WTC11 (cell line): ENCODE data around the gene DHX9. TPM values are rescaled to one million over a fixed set of nuclear protein-coding genes. Genes with fewer than 3 reads are reported as not detected.
A peak's percentile ranks its signal among the peaks of the same experiment; 100 is the strongest.

Source experiments
- ATAC-seq: fragments of 200-7000 bp; cut with Tn5 transposase; 2 replicates; pipeline ENCODE4 v1.10.0; 2021; ENCODE audit warnings: mild to moderate bottlenecking, moderate library complexity
- CTCF ChIA-PET: fragments of 300-600 bp; sonication (Branson Sonifier 250); formaldehyde crosslinking; loops from one replicate; lab custom pipeline; 2021; ENCODE audit warnings: antibody characterized with exemption; lab: Charles Lee
- POLR2A ChIA-PET: fragments of 350-600 bp; sonication (Branson Sonifier 250); formaldehyde crosslinking; loops from one replicate; lab custom pipeline; 2021; ENCODE audit warnings: antibody characterized with exemption; lab: Charles Lee
- DNase-seq: peaks from one replicate; pipeline ENCODE4 v3.0.0; 2021; ENCODE audit warnings: low spot score
- H3K27ac Mint-ChIP-seq: 2 replicates; pipeline ENCODE4 v1.8.0; 2021; ENCODE audit warnings: mixed read lengths
- H3K27me3 Mint-ChIP-seq: 2 replicates; pipeline ENCODE4 v1.8.0; 2021; ENCODE audit warnings: low read depth, mild to moderate bottlenecking, moderate library complexity, mixed read lengths
- H3K36me3 Mint-ChIP-seq: 2 replicates; pipeline ENCODE4 v1.8.0; 2021; ENCODE audit warnings: mixed read lengths
- H3K4me1 Mint-ChIP-seq: 2 replicates; pipeline ENCODE4 v1.8.0; 2022; ENCODE audit warnings: mixed read lengths
- H3K4me3 Mint-ChIP-seq: 2 replicates; pipeline ENCODE4 v1.8.0; 2021; ENCODE audit warnings: mild to moderate bottlenecking, moderate library complexity, mixed read lengths
- H3K9me3 Mint-ChIP-seq: 2 replicates; pipeline ENCODE4 v1.8.0; 2021; ENCODE audit warnings: mixed read lengths
- CTCF ChIP-seq: fragments of 200-600 bp; IDR thresholded peaks from 2 replicates; pipeline ENCODE4 v1.8.0; 2022; ENCODE audit warnings: antibody characterized with exemption
- EMX1 ChIP-seq: fragments of 250-450 bp; sonication (Bioruptor Pico); IDR thresholded peaks from 2 replicates; pipeline ENCODE4 v1.8.0; 2021; ENCODE audit warnings: mild to moderate bottlenecking
- HMGA2 ChIP-seq: fragments of 250-450 bp; sonication (Bioruptor Pico); IDR thresholded peaks from 2 replicates; pipeline ENCODE4 v1.4.0; 2021; ENCODE audit warnings: mild to moderate bottlenecking, moderate library complexity
- KAT7 ChIP-seq: sonication (generic); formaldehyde crosslinking; IDR thresholded peaks from 2 replicates; pipeline ENCODE4 v1.8.1; 2023; ENCODE audit warnings: missing genetic modification reagents, mild to moderate bottlenecking, borderline replicate concordance
- NR2C2 ChIP-seq: sonication (generic); formaldehyde crosslinking; IDR thresholded peaks from 2 replicates; pipeline ENCODE4 v1.8.0; 2022; ENCODE audit warnings: mild to moderate bottlenecking, missing genetic modification reagents
- RELA ChIP-seq: sonication (generic); formaldehyde crosslinking; IDR thresholded peaks from 2 replicates; pipeline ENCODE4 v1.8.1; 2022; ENCODE audit warnings: missing genetic modification reagents, mild to moderate bottlenecking, borderline replicate concordance
- TCF7 ChIP-seq: sonication (generic); formaldehyde crosslinking; IDR thresholded peaks from 2 replicates; pipeline ENCODE4 v1.8.0; 2022; ENCODE audit warnings: mild to moderate bottlenecking, low read depth, missing genetic modification reagents, moderate library complexity
- ZBTB21 ChIP-seq: sonication (generic); formaldehyde crosslinking; IDR thresholded peaks from 2 replicates; pipeline ENCODE4 v1.8.1; 2023; ENCODE audit warnings: mild to moderate bottlenecking, missing genetic modification reagents, borderline replicate concordance
- ZNF219 ChIP-seq: sonication (generic); formaldehyde crosslinking; IDR thresholded peaks from 2 replicates; pipeline ENCODE4 v1.8.0; 2023; ENCODE audit warnings: missing genetic modification reagents, mild to moderate bottlenecking, borderline replicate concordance
- ZNF232 ChIP-seq: sonication (generic); formaldehyde crosslinking; IDR thresholded peaks from 2 replicates; pipeline ENCODE4 v1.8.0; 2022; ENCODE audit warnings: mild to moderate bottlenecking, missing genetic modification reagents
- ZNF416 ChIP-seq: fragments of 250-450 bp; sonication (Bioruptor Pico); IDR thresholded peaks from 2 replicates; pipeline ENCODE4 v1.9.0; 2021; ENCODE audit warnings: mild to moderate bottlenecking, inconsistent platforms
- total RNA-seq: library from RNA; stranded (reverse); gene quantifications from 3 replicates; pipeline ENCODE4 v1.2.3, GENCODE V29; 2021
- TF ChIP-seq, protein P1 (sequence below): sonication (generic); formaldehyde crosslinking; IDR thresholded peaks from 2 replicates; pipeline ENCODE4 v1.8.1; 2023; ENCODE audit warnings: mild to moderate bottlenecking, missing genetic modification reagents, moderate library complexity
- TF ChIP-seq, protein P2 (sequence below): sonication (generic); formaldehyde crosslinking; IDR thresholded peaks from 2 replicates; pipeline ENCODE4 v1.8.1; 2023; ENCODE audit warnings: mild to moderate bottlenecking, missing genetic modification reagents, borderline replicate concordance
- TF ChIP-seq, protein P3 (sequence below): fragments of 250-450 bp; sonication (Bioruptor Pico); IDR thresholded peaks from 2 replicates; pipeline ENCODE4 v2.1.2; 2022; ENCODE audit warnings: mild to moderate bottlenecking, moderate library complexity

DHX9 gene
- total RNA-seq, 1 experiment from 2014 or later = 280 TPM

DNA sequence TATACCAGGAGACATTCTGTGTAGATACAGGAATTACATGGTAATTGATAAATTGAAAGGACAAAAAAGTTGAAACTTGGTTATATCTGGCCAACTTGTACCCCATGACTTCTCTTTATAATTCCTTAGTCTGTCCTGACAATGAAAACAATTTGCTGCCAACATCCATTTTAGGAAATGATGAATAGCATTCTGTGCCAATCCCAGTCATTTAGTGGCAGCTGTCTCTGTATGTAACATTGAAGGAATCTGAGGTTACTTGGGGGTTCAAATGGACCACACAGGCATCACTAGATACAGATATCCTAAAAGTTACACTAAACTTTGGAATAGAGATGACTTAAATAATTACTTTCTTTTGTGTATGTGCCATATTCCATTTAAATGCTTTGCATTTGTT lies 38.2 kb downstream of the DHX9 start (continued):
- TF ChIP-seq TCF7 (CRISPR knock-in tag) (no peak), ZBTB21 (CRISPR knock-in tag) (no peak)
- TF ChIP-seq, protein P1, sequence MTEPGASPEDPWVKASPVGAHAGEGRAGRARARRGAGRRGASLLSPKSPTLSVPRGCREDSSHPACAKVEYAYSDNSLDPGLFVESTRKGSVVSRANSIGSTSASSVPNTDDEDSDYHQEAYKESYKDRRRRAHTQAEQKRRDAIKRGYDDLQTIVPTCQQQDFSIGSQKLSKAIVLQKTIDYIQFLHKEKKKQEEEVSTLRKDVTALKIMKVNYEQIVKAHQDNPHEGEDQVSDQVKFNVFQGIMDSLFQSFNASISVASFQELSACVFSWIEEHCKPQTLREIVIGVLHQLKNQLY (CRISPR knock-in tag) = no peak

GRCh38 chr1:182877842-182878241 lies 38.7 kb downstream of the DHX9 start:
- peaks cover 100% of the 10 kb centered on the region for H3K36me3 Mint-ChIP-seq
- H3K4me3 Mint-ChIP-seq = no peak overlapping the region
- ChIA-PET POLR2A (interaction anchor here (0.6 kb wide), 1 partner anchor 77 kb away, joined by 9 read pairs; no protein-coding TSS in a partner anchor), CTCF (no interaction called here)
- no peak for DNase-seq
- no peaks in the 10 kb centered on the region for H3K27me3 Mint-ChIP-seq
- H3K4me1 Mint-ChIP-seq = no peaks in the 10 kb centered on the region
- H3K27ac Mint-ChIP-seq = no peak overlapping the region
- TF ChIP-seq NR2C2 (CRISPR knock-in tag) = no peak
- TF ChIP-seq, protein P2, sequence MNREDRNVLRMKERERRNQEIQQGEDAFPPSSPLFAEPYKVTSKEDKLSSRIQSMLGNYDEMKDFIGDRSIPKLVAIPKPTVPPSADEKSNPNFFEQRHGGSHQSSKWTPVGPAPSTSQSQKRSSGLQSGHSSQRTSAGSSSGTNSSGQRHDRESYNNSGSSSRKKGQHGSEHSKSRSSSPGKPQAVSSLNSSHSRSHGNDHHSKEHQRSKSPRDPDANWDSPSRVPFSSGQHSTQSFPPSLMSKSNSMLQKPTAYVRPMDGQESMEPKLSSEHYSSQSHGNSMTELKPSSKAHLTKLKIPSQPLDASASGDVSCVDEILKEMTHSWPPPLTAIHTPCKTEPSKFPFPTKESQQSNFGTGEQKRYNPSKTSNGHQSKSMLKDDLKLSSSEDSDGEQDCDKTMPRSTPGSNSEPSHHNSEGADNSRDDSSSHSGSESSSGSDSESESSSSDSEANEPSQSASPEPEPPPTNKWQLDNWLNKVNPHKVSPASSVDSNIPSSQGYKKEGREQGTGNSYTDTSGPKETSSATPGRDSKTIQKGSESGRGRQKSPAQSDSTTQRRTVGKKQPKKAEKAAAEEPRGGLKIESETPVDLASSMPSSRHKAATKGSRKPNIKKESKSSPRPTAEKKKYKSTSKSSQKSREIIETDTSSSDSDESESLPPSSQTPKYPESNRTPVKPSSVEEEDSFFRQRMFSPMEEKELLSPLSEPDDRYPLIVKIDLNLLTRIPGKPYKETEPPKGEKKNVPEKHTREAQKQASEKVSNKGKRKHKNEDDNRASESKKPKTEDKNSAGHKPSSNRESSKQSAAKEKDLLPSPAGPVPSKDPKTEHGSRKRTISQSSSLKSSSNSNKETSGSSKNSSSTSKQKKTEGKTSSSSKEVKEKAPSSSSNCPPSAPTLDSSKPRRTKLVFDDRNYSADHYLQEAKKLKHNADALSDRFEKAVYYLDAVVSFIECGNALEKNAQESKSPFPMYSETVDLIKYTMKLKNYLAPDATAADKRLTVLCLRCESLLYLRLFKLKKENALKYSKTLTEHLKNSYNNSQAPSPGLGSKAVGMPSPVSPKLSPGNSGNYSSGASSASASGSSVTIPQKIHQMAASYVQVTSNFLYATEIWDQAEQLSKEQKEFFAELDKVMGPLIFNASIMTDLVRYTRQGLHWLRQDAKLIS = no peak
- no peak for TF ChIP-seq HMGA2 (CRISPR knock-in tag)
- TF ChIP-seq RELA = no peak
- TF ChIP-seq CTCF = no peak
- TF ChIP-seq EMX1 (CRISPR knock-in tag) = no peak
- no peak for TF ChIP-seq KAT7 (CRISPR knock-in tag)
- no peak for TF ChIP-seq ZBTB21 (CRISPR knock-in tag)
- no peak for TF ChIP-seq ZNF219 (CRISPR knock-in tag)
- TF ChIP-seq, protein P1 (CRISPR knock-in tag) = no peak
- TF ChIP-seq, protein P3, sequence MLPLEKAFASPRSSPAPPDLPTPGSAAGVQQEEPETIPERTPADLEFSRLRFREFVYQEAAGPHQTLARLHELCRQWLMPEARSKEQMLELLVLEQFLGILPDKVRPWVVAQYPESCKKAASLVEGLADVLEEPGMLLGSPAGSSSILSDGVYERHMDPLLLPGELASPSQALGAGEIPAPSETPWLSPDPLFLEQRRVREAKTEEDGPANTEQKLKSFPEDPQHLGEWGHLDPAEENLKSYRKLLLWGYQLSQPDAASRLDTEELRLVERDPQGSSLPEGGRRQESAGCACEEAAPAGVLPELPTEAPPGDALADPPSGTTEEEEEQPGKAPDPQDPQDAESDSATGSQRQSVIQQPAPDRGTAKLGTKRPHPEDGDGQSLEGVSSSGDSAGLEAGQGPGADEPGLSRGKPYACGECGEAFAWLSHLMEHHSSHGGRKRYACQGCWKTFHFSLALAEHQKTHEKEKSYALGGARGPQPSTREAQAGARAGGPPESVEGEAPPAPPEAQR (CRISPR knock-in tag) = no peak
- ATAC-seq = no peak
- H3K9me3 Mint-ChIP-seq = no peaks in the 10 kb centered on the region

DNA sequence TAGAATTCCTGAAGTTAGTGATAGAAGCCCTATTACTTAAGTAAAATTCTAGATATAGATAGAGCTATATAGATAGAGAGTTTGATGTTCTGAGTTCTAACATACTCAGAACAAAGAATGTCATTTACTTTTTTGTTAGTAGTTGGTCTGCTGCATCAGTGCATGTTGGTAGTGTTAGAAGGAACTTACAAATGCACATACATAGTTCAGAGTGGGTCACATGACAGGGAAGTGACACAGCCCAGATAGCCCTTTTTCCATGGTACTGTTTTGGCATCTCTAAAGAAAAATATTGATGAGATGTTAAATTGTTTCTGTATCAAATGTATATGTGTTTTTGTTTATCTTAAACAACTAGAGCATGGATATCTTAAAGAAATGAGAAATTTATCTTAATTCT lies 45.7 kb downstream of the DHX9 start:
- Mint-ChIP-seq H3K36me3 (peaks cover 79% of the 10 kb centered on the region), H3K27me3 (no peaks in the 10 kb centered on the region), H3K4me3 (no peak overlapping the region), H3K9me3 (no peaks in the 10 kb centered on the region), H3K27ac (no peak overlapping the region), H3K4me1 (0 out of 2 replicates have a peak, but pooled peaks cover 3% of the 10 kb centered on the region)
- ATAC-seq (no peak), DNase-seq (no peak)
- CTCF ChIA-PET = no interaction called here
- TF ChIP-seq ZNF416 (CRISPR knock-in tag) = 0 out of 2 replicates have a peak, but pooled peaks have one; percentile 21
- no peak for TF ChIP-seq ZNF232
- POLR2A ChIA-PET = no interaction called here
